ENCODE data around the gene SPDL1. TPM values are rescaled to one million over a fixed set of nuclear protein-coding genes. Genes with fewer than 3 reads are reported as not detected.
"Not testable (repeated sequence)": the region's sequence is repeated elsewhere in the genome, so short reads cannot be mapped to it uniquely, and the experiment has no call there.

The SPDL1 gene
- total RNA-seq, 1 donor from 2014 or later, result 35.1 TPM

GRCh38 chr5:169571355-169571754 lies 12.2 kb upstream of the SPDL1 start:
- DNase-seq (ENCODE audit: low read depth), result no peak

GRCh38 chr5:169574134-169574646 lies 9.4 kb upstream of the SPDL1 start:
- DNase-seq (ENCODE audit: low read depth), result no peak

- DNase-seq (ENCODE audit: low read depth), result peak; percentile 88
These were observed 7.4 kb upstream of the SPDL1 start for GRCh38 chr5:169576181-169576598.

- peak; percentile 18 for DNase-seq (ENCODE audit: low read depth)
These were observed 5.6 kb upstream of the SPDL1 start for GRCh38 chr5:169577951-169578350.

GRCh38 chr5:169580964-169581363 lies 2.6 kb upstream of the SPDL1 start:
- DNase-seq (ENCODE audit: low read depth), result no peak

GRCh38 chr5:169581580-169582227 lies 1.9 kb upstream of the SPDL1 start:
- peak; percentile 56 for DNase-seq (ENCODE audit: low read depth)

- DNase-seq (ENCODE audit: low read depth), result no peak
These were observed 511 bp upstream of the SPDL1 start for GRCh38 chr5:169583101-169583423.

GRCh38 chr5:169584998-169585451 lies 1.5 kb downstream of the SPDL1 start:
- DNase-seq (ENCODE audit: low read depth), result peak; percentile 54

- peak; percentile 94 for DNase-seq (ENCODE audit: low read depth)
These were observed 7.0 kb downstream of the SPDL1 start for GRCh38 chr5:169590602-169591001.

GRCh38 chr5:169591636-169592035 lies 8.1 kb downstream of the SPDL1 start:
- DNase-seq (ENCODE audit: low read depth), result peak; percentile 44

- peak; percentile 80 for DNase-seq (ENCODE audit: low read depth)
These were observed 9.5 kb downstream of the SPDL1 start for GRCh38 chr5:169592937-169593650.

GRCh38 chr5:169595172-169595820 lies 11.7 kb downstream of the SPDL1 start:
- peak; percentile 71 for DNase-seq (ENCODE audit: low read depth)

- DNase-seq (ENCODE audit: low read depth), result no peak
These were observed 15.9 kb downstream of the SPDL1 start for GRCh38 chr5:169599451-169599850.

- no peak for DNase-seq (ENCODE audit: low read depth)
These were observed 19.0 kb downstream of the SPDL1 start for GRCh38 chr5:169602535-169602934.

GRCh38 chr5:169606279-169606678 lies 22.7 kb downstream of the SPDL1 start:
- DNase-seq (ENCODE audit: low read depth), result no peak

- no peak for DNase-seq (ENCODE audit: low read depth)
These were observed 24.3 kb downstream of the SPDL1 start for GRCh38 chr5:169607882-169608281.

GRCh38 chr5:169609716-169610115 lies 26.1 kb downstream of the SPDL1 start:
- DNase-seq (ENCODE audit: low read depth), result no peak

- DNase-seq (ENCODE audit: low read depth), result no peak
These were observed 27.0 kb downstream of the SPDL1 start for GRCh38 chr5:169610606-169611005.

GRCh38 chr5:169615561-169615960 lies 32.0 kb downstream of the SPDL1 start:
- DNase-seq (ENCODE audit: low read depth), result peak; percentile 50

- not testable (repeated sequence) for DNase-seq (ENCODE audit: low read depth)
These were observed 40.7 kb downstream of the SPDL1 start for GRCh38 chr5:169624307-169624706.

GRCh38 chr5:169626779-169627178 lies 43.2 kb downstream of the SPDL1 start:
- DNase-seq (ENCODE audit: low read depth), result peak; percentile 98

GRCh38 chr5:169627551-169627950 lies 44.0 kb downstream of the SPDL1 start:
- DNase-seq (ENCODE audit: low read depth), result no peak

GRCh38 chr5:169628892-169629291 lies 45.3 kb downstream of the SPDL1 start:
- peak; percentile 42 for DNase-seq (ENCODE audit: low read depth)
